HG03469 (cell line): ENCODE results near the gene CNTN4.

ENCODE experiments used
- ATAC-seq: cut with Tn5 transposase; IDR thresholded peaks from one replicate; pipeline ENCODE4 v1.9.1; 2021; ENCODE audit warnings: mild to moderate bottlenecking, moderate library complexity, moderate number of reproducible peaks; ENCODE audit not compliant: unreplicated experiment

CNTN4 gene

GRCh38 chr3:2148561-2149340, 50.1 kb downstream of the CNTN4 start:
- no peak for ATAC-seq

DNA sequence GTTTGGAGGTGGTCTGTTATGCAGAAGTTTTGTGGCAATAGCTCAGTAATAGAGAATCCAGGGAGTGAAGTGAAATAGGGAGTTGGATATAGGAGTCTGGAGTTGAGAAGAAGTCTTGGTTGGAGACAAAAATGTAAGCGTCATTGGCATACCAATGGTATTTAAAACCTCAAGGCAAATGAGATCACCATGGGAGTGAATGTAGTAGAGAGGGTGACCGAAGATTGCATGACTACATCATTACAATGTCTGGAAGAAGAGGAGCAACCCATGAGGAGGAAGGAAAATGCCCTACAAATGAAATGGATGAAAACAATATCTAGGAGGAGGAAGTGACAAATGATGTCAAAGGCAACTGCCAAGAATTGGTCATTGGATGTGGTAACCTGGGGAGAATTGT, 54.4 kb downstream of the CNTN4 start:
- no peak for ATAC-seq

DNA sequence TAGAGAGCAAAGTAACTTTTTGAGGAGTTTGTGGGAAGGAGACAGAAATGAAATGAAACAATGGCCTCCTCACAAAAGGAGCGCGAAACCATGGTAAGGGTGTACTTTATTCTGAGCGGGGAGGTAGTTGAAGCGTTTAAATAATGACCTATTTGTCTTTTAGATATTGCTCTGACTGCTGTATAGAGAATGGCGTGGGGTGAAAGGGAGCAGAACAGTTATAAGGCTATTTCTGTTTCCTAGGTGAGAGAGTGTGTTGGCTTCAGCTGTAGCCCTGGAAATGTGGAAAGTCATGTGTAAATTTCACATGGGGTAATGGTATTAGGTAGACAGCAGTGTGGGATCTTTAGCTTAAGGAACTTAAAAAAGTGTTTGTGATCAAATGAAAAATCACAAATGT, 54.9 kb downstream of the CNTN4 start:
- ATAC-seq, result no peak

DNA sequence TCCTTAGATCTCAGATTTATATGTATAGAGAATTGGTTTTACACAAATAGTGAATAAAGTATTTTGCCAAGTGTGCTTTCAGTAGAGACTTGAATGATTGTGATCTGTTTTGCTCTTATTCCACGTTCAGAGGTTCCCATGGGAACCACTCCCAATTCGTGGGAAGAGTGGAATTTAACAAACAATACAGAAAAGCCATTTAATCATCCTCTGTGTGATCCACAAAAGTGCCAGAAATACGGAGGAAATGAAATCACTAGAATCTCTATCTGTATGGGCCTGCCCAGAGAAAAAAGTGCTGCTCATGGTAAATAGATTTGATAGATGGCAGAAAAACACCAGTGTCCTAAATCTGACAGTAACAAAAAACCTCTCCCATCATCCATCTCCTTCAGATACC, 56.0 kb downstream of the CNTN4 start:
- no peak for ATAC-seq

GRCh38 chr3:2156244-2156847, 57.7 kb downstream of the CNTN4 start:
- peak; percentile 76 for ATAC-seq

DNA sequence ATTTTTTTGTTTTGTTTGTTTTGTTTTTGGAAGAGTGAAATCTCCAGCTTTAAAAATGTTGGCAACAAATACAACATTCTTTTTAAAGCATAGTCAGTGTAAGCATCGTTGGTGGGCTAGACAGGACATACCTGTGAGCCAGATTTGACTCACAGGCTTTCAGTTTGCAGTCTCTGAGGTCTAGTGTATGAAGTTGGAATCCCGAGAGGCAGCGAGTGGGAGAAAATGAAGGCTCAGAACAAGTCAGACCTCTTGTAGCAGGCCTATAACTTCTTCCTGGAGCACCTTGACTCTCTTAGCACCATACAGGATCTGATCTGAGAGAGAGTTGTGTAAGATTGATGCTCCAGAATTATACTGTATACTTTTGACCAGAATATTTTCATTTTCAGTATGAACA, 60.2 kb downstream of the CNTN4 start:
- no peak for ATAC-seq

DNA sequence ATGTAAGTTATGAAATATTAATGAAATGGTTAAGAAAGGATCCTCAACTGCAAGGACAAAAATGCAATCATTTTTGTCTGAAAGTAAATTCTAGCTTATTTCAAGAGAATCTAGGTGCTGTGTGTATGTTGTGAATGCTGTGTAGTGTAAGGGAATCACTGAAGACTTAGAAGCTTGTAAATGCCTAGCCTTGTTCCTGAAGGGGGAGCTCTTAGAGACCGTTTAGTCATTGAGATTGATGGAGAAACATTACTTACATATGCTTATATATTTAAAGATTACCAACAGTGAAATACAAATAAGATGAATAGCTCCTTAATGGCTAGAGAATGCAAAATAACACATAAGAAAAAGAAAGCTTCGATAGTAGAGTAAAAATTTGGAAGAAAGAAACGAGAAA, 67.9 kb downstream of the CNTN4 start:
- ATAC-seq, result no peak

DNA sequence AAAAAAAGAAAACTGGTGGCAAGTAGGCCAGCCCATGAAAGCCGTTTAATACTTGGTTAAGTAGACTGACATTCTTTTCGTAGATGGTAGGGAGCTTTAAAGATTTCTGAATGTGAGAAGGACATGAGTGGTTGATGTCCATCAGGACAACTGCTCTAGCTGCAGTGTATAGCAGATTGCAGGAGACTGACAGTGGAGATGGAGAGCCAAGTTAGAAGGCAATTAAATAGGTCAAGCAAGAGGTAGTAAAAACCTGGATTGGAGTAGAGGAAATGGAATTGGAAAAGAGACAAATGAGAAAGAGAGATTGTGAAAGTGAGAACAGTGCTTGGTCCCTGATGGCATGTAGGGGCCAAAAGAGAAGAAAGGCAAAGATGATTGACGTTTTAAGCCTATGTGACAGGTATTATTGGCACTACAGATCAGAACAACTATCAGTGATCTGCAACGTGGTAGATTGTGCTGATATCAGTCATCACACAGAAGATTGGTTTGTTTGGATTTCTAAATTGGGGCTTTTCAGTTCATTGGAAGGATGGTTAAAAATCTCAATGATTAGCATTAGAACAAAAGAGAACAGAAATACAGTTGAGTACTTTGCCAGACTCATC, 74.0 kb downstream of the CNTN4 start:
- no peak for ATAC-seq

- no peak for ATAC-seq
Observed at GRCh38 chr3:2180634-2181033, 82.0 kb downstream of the CNTN4 start.

- ATAC-seq, result no peak
Observed at GRCh38 chr3:2198776-2199279, 100.2 kb downstream of the CNTN4 start.

- no peak for ATAC-seq
Observed at GRCh38 chr3:2204054-2204453, 105.4 kb downstream of the CNTN4 start.

DNA sequence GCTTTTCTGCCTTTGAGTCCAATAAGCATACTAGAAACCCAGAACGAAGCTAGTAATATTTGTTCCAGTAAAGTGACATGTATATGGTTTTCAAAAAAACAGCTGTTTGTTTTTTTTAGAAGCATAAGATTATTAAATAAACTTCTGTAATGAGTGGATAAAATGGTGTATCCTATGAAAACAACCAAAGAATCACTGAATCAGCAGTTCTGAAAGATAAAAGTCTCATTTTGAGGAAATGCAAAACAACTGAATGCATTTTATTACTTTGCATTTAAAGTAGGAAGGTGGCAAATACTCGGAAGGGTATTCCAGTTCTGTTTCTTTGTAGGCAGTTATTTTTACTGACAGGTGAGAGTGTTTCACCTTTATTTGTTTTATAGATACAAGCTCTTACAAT, 107.0 kb downstream of the CNTN4 start:
- no peak for ATAC-seq

GRCh38 chr3:2206536-2206935, 107.9 kb downstream of the CNTN4 start:
- ATAC-seq, result no peak

DNA sequence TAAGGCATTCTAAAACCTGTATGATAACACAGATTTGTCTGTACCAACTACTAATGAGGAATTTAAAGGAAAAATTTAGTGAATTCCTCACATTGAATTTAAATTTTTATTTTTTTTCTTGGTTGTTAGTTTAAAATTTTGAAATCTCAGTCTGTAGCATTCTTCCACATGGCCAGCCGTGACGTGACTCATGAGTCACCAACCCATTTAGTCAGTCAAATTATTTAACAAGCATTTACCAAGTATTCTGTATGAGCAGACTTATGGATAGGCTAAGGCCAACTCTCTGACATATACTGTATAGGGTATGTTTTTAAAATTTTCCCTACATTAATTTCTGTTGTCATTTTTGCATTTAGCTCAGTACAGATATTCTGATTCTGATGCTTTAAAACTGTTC, 112.9 kb downstream of the CNTN4 start:
- ATAC-seq, result no peak

GRCh38 chr3:2212206-2212605, 113.5 kb downstream of the CNTN4 start:
- no peak for ATAC-seq

GRCh38 chr3:2218375-2218774, 119.7 kb downstream of the CNTN4 start:
- ATAC-seq, result no peak

- ATAC-seq, result no peak
Observed at GRCh38 chr3:2218816-2219215, 120.2 kb downstream of the CNTN4 start.

GRCh38 chr3:2236203-2236602, 137.5 kb downstream of the CNTN4 start:
- ATAC-seq, result no peak

- ATAC-seq, result no peak
Observed at GRCh38 chr3:2244137-2244536, 145.5 kb downstream of the CNTN4 start.

GRCh38 chr3:2246873-2247648, 148.4 kb downstream of the CNTN4 start:
- no peak for ATAC-seq

DNA sequence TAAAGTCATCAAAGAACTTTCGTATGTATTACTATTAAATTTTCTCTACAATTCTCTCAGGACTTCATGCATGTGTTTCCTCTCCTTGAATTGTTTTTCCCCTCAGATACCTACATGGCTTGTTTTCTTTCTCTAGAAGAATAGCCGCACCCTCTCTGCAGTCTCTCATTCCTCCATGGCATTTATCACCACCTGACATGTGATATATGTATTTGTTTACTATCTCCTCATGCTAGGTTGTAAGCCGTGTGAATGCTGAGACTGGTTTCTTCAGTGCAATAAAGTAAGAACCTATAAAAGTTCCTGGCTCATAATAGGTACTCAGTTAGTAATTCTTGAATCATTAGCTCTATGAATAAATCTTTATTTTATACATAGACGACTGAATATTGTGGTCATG, 149.2 kb downstream of the CNTN4 start:
- no peak for ATAC-seq
